SJSA1 (cell line): ENCODE data around the gene VRK2. TPM values are rescaled to one million over a fixed set of nuclear protein-coding genes. Genes with fewer than 3 reads are reported as not detected.
"Not testable (repeated sequence)": the region's sequence is repeated elsewhere in the genome, so short reads cannot be mapped to it uniquely, and the experiment has no call there.

Experiments
- DNase-seq, 2 experiments: peaks; one replicate each; pipeline ENCODE4 v3.0.0-alpha.2; 2015 to 2020; ENCODE audit warnings: low spot score in 2 of 2, low read depth in 1 of 2
- H3K27ac ChIP-seq: fragments of 250-450 bp; sonication (Bioruptor Pico); 2 replicates; pipeline ENCODE4 v1.5.1; 2020; ENCODE audit warnings: mild to moderate bottlenecking, moderate library complexity
- H3K27me3 ChIP-seq: fragments of 250-450 bp; sonication (Bioruptor Pico); replicated peaks from 2 replicates; pipeline ENCODE4 v1.5.1; 2020; ENCODE audit warnings: mild to moderate bottlenecking, moderate library complexity
- H3K36me3 ChIP-seq: fragments of 250-450 bp; sonication (Bioruptor Pico); 2 replicates; pipeline ENCODE4 v1.5.1; 2020; ENCODE audit warnings: mild to moderate bottlenecking
- H3K4me1 ChIP-seq: fragments of 250-450 bp; sonication (Bioruptor Pico); replicated peaks from 2 replicates; pipeline ENCODE4 v1.6.1; 2021; ENCODE audit warnings: mild to moderate bottlenecking
- H3K4me3 ChIP-seq: fragments of 250-450 bp; sonication (Bioruptor Pico); 2 replicates; pipeline ENCODE4 v1.5.1; 2020; ENCODE audit warnings: mild to moderate bottlenecking
- H3K9me3 ChIP-seq: fragments of 250-450 bp; sonication (Bioruptor Pico); replicated peaks from 2 replicates; pipeline ENCODE4 v1.5.1; 2020; ENCODE audit warnings: mild to moderate bottlenecking
- total RNA-seq: library from RNA; depleted of rRNA; stranded (reverse); fragments of >200 nt; shearing (Covaris generic); gene quantifications from 2 replicates; pipeline ENCODE4 v1.2.3, GENCODE V29; 2014

The VRK2 gene
- total RNA-seq, 1 experiment from 2014 or later = 28.1 TPM

GRCh38 chr2:58177187-58177586 is 130.6 kb downstream of the VRK2 start:
- not testable (repeated sequence) for H3K4me3 ChIP-seq, H3K4me1 ChIP-seq, H3K27me3 ChIP-seq, H3K27ac ChIP-seq, H3K9me3 ChIP-seq, H3K36me3 ChIP-seq, DNase-seq

- not testable (repeated sequence) for DNase-seq, H3K9me3 ChIP-seq, H3K4me1 ChIP-seq, H3K27me3 ChIP-seq, H3K36me3 ChIP-seq, H3K4me3 ChIP-seq, H3K27ac ChIP-seq
Measured at GRCh38 chr2:58180175-58180574, 133.6 kb downstream of the VRK2 start.

GRCh38 chr2:58180635-58181034 is 134.0 kb downstream of the VRK2 start:
- peaks cover 4% of the 10 kb centered on the region; the same call in 1 of the 2 replicates for H3K36me3 ChIP-seq
- H3K4me3 ChIP-seq = no peak overlapping the region
- no peaks in the 10 kb centered on the region for H3K27me3 ChIP-seq
- H3K9me3 ChIP-seq = no peaks in the 10 kb centered on the region
- no peak for DNase-seq
- H3K27ac ChIP-seq = no peak overlapping the region
- no peaks in the 10 kb centered on the region for H3K4me1 ChIP-seq

- Histone ChIP-seq H3K27me3 (no peaks in the 10 kb centered on the region), H3K4me1 (no peaks in the 10 kb centered on the region), H3K27ac (no peak overlapping the region), H3K9me3 (no peaks in the 10 kb centered on the region), H3K36me3 (peaks cover 4% of the 10 kb centered on the region; the same call in 1 of the 2 replicates), H3K4me3 (no peak overlapping the region)
- DNase-seq = no peak
Measured at GRCh38 chr2:58182527-58182926, 135.9 kb downstream of the VRK2 start.

- no peak overlapping the region for H3K27ac ChIP-seq
- H3K4me3 ChIP-seq = no peak overlapping the region
- no peaks in the 10 kb centered on the region for H3K27me3 ChIP-seq
- no peaks in the 10 kb centered on the region for H3K9me3 ChIP-seq
- H3K36me3 ChIP-seq = 0 out of 2 replicates have a peak, but pooled peaks cover 5% of the 10 kb centered on the region
- no peaks in the 10 kb centered on the region for H3K4me1 ChIP-seq
- no peak for DNase-seq
Measured at GRCh38 chr2:58186501-58186900, 139.9 kb downstream of the VRK2 start.

GRCh38 chr2:58187022-58187421 is 140.4 kb downstream of the VRK2 start:
- not testable (repeated sequence) for H3K36me3 ChIP-seq, H3K9me3 ChIP-seq, H3K4me1 ChIP-seq, DNase-seq, H3K4me3 ChIP-seq, H3K27me3 ChIP-seq, H3K27ac ChIP-seq

- DNase-seq = no peak
- no peaks in the 10 kb centered on the region for H3K4me1 ChIP-seq
- peaks cover 4% of the 10 kb centered on the region; the same call in 1 of the 2 replicates for H3K36me3 ChIP-seq
- no peak overlapping the region for H3K27ac ChIP-seq
- no peaks in the 10 kb centered on the region for H3K9me3 ChIP-seq
- H3K4me3 ChIP-seq = no peak overlapping the region
- no peaks in the 10 kb centered on the region for H3K27me3 ChIP-seq
Measured at GRCh38 chr2:58194458-58194857, 147.9 kb downstream of the VRK2 start.

- no peak for DNase-seq
- no peaks in the 10 kb centered on the region for H3K27me3 ChIP-seq
- no peaks in the 10 kb centered on the region for H3K4me1 ChIP-seq
- H3K36me3 ChIP-seq = peaks cover 4% of the 10 kb centered on the region; the same call in 1 of the 2 replicates
- H3K4me3 ChIP-seq = no peak overlapping the region
- no peaks in the 10 kb centered on the region for H3K9me3 ChIP-seq
- no peak overlapping the region for H3K27ac ChIP-seq
Measured at GRCh38 chr2:58195662-58196061, 149.1 kb downstream of the VRK2 start.

GRCh38 chr2:58197894-58198293 is 151.3 kb downstream of the VRK2 start:
- H3K4me1 ChIP-seq = no peaks in the 10 kb centered on the region
- H3K9me3 ChIP-seq = no peaks in the 10 kb centered on the region
- H3K27ac ChIP-seq = no peak overlapping the region
- DNase-seq = no peak
- no peaks in the 10 kb centered on the region for H3K27me3 ChIP-seq
- H3K4me3 ChIP-seq = no peak overlapping the region
- H3K36me3 ChIP-seq = peaks cover 4% of the 10 kb centered on the region; the same call in 1 of the 2 replicates

- DNase-seq = no peak
Measured at GRCh38 chr2:58202404-58202803, 155.8 kb downstream of the VRK2 start.

GRCh38 chr2:58203018-58203417 is 156.4 kb downstream of the VRK2 start:
- H3K36me3 ChIP-seq = peaks cover under 1% of the 10 kb centered on the region; the same call in 1 of the 2 replicates
- H3K27ac ChIP-seq = no peak overlapping the region
- H3K9me3 ChIP-seq = no peaks in the 10 kb centered on the region
- H3K4me3 ChIP-seq = no peak overlapping the region
- H3K27me3 ChIP-seq = no peaks in the 10 kb centered on the region
- DNase-seq = no peak
- H3K4me1 ChIP-seq = no peaks in the 10 kb centered on the region

More at GRCh38 chr2:58202404-58202803, 155.8 kb downstream of the VRK2 start:
- Histone ChIP-seq H3K4me3 (no peak overlapping the region), H3K4me1 (no peaks in the 10 kb centered on the region), H3K27ac (no peak overlapping the region), H3K36me3 (peaks cover 4% of the 10 kb centered on the region; the same call in 1 of the 2 replicates), H3K9me3 (no peaks in the 10 kb centered on the region), H3K27me3 (no peaks in the 10 kb centered on the region)

- H3K4me3 ChIP-seq = no peak overlapping the region
- H3K4me1 ChIP-seq = no peaks in the 10 kb centered on the region
- no peak overlapping the region for H3K27ac ChIP-seq
- no peak for DNase-seq
- H3K27me3 ChIP-seq = no peaks in the 10 kb centered on the region
- peaks cover 2% of the 10 kb centered on the region for H3K36me3 ChIP-seq
- H3K9me3 ChIP-seq = no peaks in the 10 kb centered on the region
Measured at GRCh38 chr2:58204195-58204959, 157.8 kb downstream of the VRK2 start.

GRCh38 chr2:58206785-58207184 is 160.2 kb downstream of the VRK2 start:
- Histone ChIP-seq H3K9me3 (no peaks in the 10 kb centered on the region), H3K36me3 (peaks cover 15% of the 10 kb centered on the region), H3K27me3 (no peaks in the 10 kb centered on the region), H3K4me3 (no peak overlapping the region), H3K4me1 (no peaks in the 10 kb centered on the region), H3K27ac (no peak overlapping the region)
- DNase-seq = no peak

GRCh38 chr2:58207189-58207588 is 160.6 kb downstream of the VRK2 start:
- no peaks in the 10 kb centered on the region for H3K9me3 ChIP-seq
- H3K27me3 ChIP-seq = no peaks in the 10 kb centered on the region
- no peak overlapping the region for H3K27ac ChIP-seq
- H3K4me1 ChIP-seq = no peaks in the 10 kb centered on the region
- DNase-seq = no peak
- no peak overlapping the region for H3K4me3 ChIP-seq
- peaks cover 19% of the 10 kb centered on the region for H3K36me3 ChIP-seq
